HEK293T (cell line): ENCODE measurements around the gene KCTD13.

ENCODE experiments used
- CTCF ChIA-PET: fragments of 350-600 bp; formaldehyde crosslinking; extraction: SDS; loops from one replicate; lab custom pipeline; 2021; ENCODE audit warnings: antibody characterized with exemption, inconsistent platforms; lab: Yijun Ruan, JAX
- POLR2A ChIA-PET: fragments of 350-600 bp; formaldehyde crosslinking; extraction: SDS; loops from one replicate; lab custom pipeline; 2020; ENCODE audit warnings: antibody characterized with exemption, inconsistent platforms; lab: Yijun Ruan, JAX
- DNase-seq: peaks from one replicate; pipeline ENCODE4 v3.0.0; 2012; ENCODE audit warnings: mixed read lengths; ENCODE audit errors: extremely low spot score
- ARNT ChIP-seq: fragments of 450-650 bp; IDR thresholded peaks from 2 replicates; pipeline ENCODE4 v1.6.1; 2017; ENCODE audit warnings: mild to moderate bottlenecking
- BHLHE40 ChIP-seq: fragments of 450-650 bp; IDR thresholded peaks from 2 replicates; pipeline ENCODE4 v1.6.1; 2016; ENCODE audit warnings: mild to moderate bottlenecking, moderate library complexity, borderline replicate concordance
- CTBP1 ChIP-seq: fragments of 450-650 bp; IDR thresholded peaks from 2 replicates; pipeline ENCODE4 v1.6.1; 2016; ENCODE audit warnings: borderline replicate concordance
- ELF4 ChIP-seq: fragments of 450-650 bp; IDR thresholded peaks from 2 replicates; pipeline ENCODE4 v1.6.1; 2017; ENCODE audit warnings: antibody characterized with exemption
- FOXA1 ChIP-seq: fragments of 450-650 bp; IDR thresholded peaks from 2 replicates; pipeline ENCODE4 v1.6.1; 2016; ENCODE audit warnings: mild to moderate bottlenecking
- FOXK2 ChIP-seq: fragments of 450-650 bp; IDR thresholded peaks from 2 replicates; pipeline ENCODE4 v1.6.1; 2016; ENCODE audit warnings: mild to moderate bottlenecking
- FOXM1 ChIP-seq: fragments of 450-650 bp; IDR thresholded peaks from 2 replicates; pipeline ENCODE4 v1.6.1; 2017; ENCODE audit warnings: mild to moderate bottlenecking, borderline replicate concordance
- HDGF ChIP-seq: fragments of 450-650 bp; IDR thresholded peaks from 2 replicates; pipeline ENCODE4 v1.6.1; 2017; ENCODE audit warnings: antibody characterized with exemption, borderline replicate concordance
- L3MBTL2 ChIP-seq: fragments of 450-650 bp; conservative IDR thresholded peaks from 2 replicates; pipeline ENCODE4 v1.6.1; 2016; ENCODE audit warnings: mild to moderate bottlenecking
- LEF1 ChIP-seq: fragments of 450-650 bp; IDR thresholded peaks from 2 replicates; pipeline ENCODE4 v1.6.1; 2017; ENCODE audit warnings: mild to moderate bottlenecking, borderline replicate concordance
- NFRKB ChIP-seq: fragments of 450-650 bp; IDR thresholded peaks from 2 replicates; pipeline ENCODE4 v1.6.1; 2016; ENCODE audit warnings: mild to moderate bottlenecking, moderate library complexity
- SP1 ChIP-seq: fragments of 450-650 bp; IDR thresholded peaks from 2 replicates; pipeline ENCODE4 v1.6.1; 2017
- SUZ12 ChIP-seq: fragments of 450-650 bp; IDR thresholded peaks from 2 replicates; pipeline ENCODE4 v1.6.1; 2016; ENCODE audit warnings: mild to moderate bottlenecking
- TARDBP ChIP-seq: fragments of 450-650 bp; IDR thresholded peaks from 2 replicates; pipeline ENCODE4 v1.6.1; 2016
- ZNF384 ChIP-seq: fragments of 450-650 bp; IDR thresholded peaks from 2 replicates; pipeline ENCODE4 v1.6.1; 2016
- TF ChIP-seq, protein P1 (sequence below): fragments of 450-650 bp; IDR thresholded peaks from 2 replicates; pipeline ENCODE4 v1.6.1; 2016

Gene KCTD13

DNA sequence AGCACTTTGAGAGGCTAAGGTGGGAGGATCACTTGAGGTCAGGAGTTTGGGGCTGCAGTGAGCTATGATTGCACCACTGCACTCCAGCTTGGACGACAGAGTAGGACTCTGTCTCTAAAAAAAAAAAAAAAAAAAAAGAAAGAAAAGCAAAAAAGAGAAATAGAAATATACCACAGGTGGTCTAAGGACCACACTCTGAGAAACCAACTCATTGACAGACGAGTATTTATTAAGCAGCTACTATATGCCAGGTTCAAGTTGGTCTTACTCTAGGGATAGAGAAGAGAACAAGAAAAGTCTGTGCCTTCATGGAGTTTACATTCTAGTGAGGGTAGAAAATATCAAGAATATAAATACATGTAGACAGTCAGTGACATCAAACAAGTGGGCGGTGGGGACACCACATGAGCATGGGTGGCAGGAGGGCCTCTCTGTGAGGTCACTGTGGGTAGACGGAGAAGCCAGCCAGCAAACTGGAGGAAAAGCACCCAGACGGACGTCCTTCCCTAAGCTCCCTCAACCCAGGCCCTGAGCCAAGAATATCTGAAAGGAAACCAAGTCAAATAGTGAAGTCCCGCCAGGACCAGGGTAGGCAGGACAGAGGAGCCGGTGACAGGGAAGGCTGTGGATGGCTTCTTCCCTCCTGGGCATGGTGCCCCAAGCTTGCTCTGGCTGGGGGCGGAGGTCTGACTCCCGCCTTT lies 67.7 kb downstream of the KCTD13 start:
- TF ChIP-seq FOXA1 (no peak), SP1 (no peak), HDGF (no peak), SUZ12 (no peak), LEF1 (no peak), BHLHE40 (no peak), ELF4 (no peak), ZNF384 (no peak), CTBP1 (no peak), NFRKB (no peak), FOXM1 (no peak), ARNT (no peak), L3MBTL2 (no peak), TARDBP (no peak), FOXK2 (no peak)
- TF ChIP-seq, protein P1, sequence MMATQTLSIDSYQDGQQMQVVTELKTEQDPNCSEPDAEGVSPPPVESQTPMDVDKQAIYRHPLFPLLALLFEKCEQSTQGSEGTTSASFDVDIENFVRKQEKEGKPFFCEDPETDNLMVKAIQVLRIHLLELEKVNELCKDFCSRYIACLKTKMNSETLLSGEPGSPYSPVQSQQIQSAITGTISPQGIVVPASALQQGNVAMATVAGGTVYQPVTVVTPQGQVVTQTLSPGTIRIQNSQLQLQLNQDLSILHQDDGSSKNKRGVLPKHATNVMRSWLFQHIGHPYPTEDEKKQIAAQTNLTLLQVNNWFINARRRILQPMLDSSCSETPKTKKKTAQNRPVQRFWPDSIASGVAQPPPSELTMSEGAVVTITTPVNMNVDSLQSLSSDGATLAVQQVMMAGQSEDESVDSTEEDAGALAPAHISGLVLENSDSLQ, result no peak
- POLR2A ChIA-PET, result interaction anchor here (0.9 kb wide), 1 partner anchor 30 kb away, joined by 3 read pairs; no protein-coding TSS in a partner anchor
- no peak for DNase-seq
- CTCF ChIA-PET, result interaction anchor here (0.8 to 2.3 kb wide), 2 partner anchors 10 to 11 kb away, joined by 3 to 10 read pairs; no protein-coding TSS in a partner anchor

DNA sequence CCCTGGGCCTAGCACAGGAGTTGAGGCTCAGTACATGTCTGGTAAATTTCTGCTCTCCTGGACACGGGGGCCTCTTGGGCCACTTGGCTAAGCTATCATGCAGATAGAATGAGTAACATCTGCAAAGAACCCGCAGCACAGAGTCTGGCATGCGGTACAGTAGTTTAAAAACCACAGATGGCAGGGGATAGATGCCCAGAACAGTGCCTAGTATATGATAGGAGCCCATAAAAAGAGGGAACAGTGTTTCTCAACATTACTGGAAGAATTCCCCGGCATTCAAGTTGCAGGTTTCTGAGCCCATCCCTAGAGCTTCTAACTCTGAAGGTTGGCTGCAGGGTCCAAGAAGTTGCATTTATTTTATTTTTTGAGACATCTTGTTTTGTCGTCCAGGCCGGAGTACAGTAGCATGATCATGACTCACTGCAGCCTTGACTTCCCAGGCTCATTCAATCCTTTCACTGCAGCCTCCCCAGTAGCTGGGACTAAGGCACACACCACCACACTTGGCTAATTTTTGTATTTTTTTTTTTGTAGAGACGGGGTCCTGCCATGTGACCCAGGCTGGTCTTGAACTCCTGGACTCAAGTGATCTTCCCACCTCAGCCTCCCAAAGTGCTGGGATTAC lies 68.8 kb downstream of the KCTD13 start:
- TF ChIP-seq ZNF384 (no peak), BHLHE40 (no peak), SUZ12 (no peak), SP1 (no peak), L3MBTL2 (no peak), CTBP1 (no peak), HDGF (no peak), LEF1 (no peak), FOXA1 (no peak), TARDBP (no peak), ARNT (no peak), ELF4 (no peak), FOXK2 (no peak), NFRKB (no peak), FOXM1 (no peak)
- TF ChIP-seq, protein P1, result no peak
- POLR2A ChIA-PET, result interaction anchor here (2.1 kb wide), 1 partner anchor 40 kb away, joined by 6 read pairs; no protein-coding TSS in a partner anchor

More for the DNA sequence above, 68.8 kb downstream of the KCTD13 start:
- CTCF ChIA-PET, result interaction anchor here (2.3 kb wide), 1 partner anchor 9 kb away, joined by 10 read pairs; no protein-coding TSS in a partner anchor
- DNase-seq, result no peak
